ENCODE data around the gene LCNL1.

The LCNL1 gene

GRCh38 chr9:136968333-136969127 is 14.3 kb upstream of the LCNL1 start:
- DNase-seq (ENCODE audit: insufficient read length, low spot score) (no peak), FAIRE-seq (no peak)
- TF ChIP-seq, protein P1, sequence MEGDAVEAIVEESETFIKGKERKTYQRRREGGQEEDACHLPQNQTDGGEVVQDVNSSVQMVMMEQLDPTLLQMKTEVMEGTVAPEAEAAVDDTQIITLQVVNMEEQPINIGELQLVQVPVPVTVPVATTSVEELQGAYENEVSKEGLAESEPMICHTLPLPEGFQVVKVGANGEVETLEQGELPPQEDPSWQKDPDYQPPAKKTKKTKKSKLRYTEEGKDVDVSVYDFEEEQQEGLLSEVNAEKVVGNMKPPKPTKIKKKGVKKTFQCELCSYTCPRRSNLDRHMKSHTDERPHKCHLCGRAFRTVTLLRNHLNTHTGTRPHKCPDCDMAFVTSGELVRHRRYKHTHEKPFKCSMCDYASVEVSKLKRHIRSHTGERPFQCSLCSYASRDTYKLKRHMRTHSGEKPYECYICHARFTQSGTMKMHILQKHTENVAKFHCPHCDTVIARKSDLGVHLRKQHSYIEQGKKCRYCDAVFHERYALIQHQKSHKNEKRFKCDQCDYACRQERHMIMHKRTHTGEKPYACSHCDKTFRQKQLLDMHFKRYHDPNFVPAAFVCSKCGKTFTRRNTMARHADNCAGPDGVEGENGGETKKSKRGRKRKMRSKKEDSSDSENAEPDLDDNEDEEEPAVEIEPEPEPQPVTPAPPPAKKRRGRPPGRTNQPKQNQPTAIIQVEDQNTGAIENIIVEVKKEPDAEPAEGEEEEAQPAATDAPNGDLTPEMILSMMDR (IDR thresholded peaks at IDR 0.05; ENCODE audit: insufficient read depth, missing control alignments), result no peak

- TF ChIP-seq, protein P1 (IDR thresholded peaks at IDR 0.05; ENCODE audit: insufficient read depth, missing control alignments), result no peak
- FAIRE-seq (no peak), DNase-seq (ENCODE audit: insufficient read length, low spot score) (no peak)
Observed at GRCh38 chr9:136969150-136969549, 13.6 kb upstream of the LCNL1 start.

- TF ChIP-seq, protein P1 (IDR thresholded peaks at IDR 0.05; ENCODE audit: insufficient read depth, missing control alignments), result no peak
- DNase-seq (ENCODE audit: insufficient read length, low spot score) (no peak), FAIRE-seq (no peak)
Observed at GRCh38 chr9:136969774-136970173, 13.0 kb upstream of the LCNL1 start.

GRCh38 chr9:136970361-136970760 is 12.4 kb upstream of the LCNL1 start:
- FAIRE-seq, result no peak
- DNase-seq (ENCODE audit: insufficient read length, low spot score), result no peak
- TF ChIP-seq, protein P1 (IDR thresholded peaks at IDR 0.05; ENCODE audit: insufficient read depth, missing control alignments), result no peak

DNA sequence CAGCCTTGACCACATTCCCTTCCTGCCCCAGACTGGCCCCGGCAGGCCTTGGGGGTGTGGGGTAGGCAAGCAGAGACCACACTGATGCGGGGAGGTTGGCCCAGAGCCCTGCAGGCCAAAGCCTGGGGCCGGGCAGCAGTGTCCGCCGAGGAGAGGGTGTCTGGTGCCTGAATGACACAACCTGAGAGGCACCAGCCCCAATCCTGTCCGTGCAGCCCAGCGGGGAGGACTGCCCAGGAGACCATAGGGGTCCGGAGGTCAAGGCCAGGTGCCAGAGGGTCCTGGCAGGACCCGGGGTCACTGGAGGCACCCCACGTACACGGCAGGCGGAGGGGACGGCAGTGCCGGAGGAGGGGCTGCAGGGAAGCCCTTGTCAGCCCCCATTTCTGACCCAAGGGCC is 11.0 kb upstream of the LCNL1 start:
- FAIRE-seq (no peak), DNase-seq (ENCODE audit: insufficient read length, low spot score) (no peak)
- TF ChIP-seq, protein P1 (IDR thresholded peaks at IDR 0.05; ENCODE audit: insufficient read depth, missing control alignments), result no peak

- TF ChIP-seq, protein P1 (IDR thresholded peaks at IDR 0.05; ENCODE audit: insufficient read depth, missing control alignments), result no peak
- DNase-seq (ENCODE audit: insufficient read length, low spot score) (no peak), FAIRE-seq (no peak)
Observed at GRCh38 chr9:136972335-136972734, 10.5 kb upstream of the LCNL1 start.

DNA sequence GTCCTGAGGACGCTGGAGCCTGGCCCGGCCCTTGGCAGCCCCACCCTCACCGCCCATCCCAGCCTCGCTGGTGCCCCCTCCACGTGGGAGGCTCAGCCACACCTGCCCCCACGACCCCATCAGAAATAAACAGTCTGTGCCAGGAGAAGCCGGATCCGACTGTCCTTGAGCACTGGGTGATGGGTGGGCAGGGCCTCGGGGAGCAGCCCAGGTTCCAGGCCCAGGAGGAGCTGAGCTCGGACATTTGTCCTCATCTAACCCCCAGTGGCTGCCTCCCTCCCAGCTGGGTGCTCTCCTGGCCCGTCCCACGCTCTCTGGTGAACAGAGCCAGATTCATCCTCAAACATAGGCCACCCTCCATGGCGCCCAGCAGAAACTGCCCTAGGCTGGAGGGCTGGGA is 10.1 kb upstream of the LCNL1 start:
- TF ChIP-seq, protein P1 (IDR thresholded peaks at IDR 0.05; ENCODE audit: insufficient read depth, missing control alignments), result no peak
- DNase-seq (ENCODE audit: insufficient read length, low spot score), result no peak
- FAIRE-seq, result no peak
